HG02981 (cell line): Measurements from ENCODE around the gene RHBDD3.

Source experiments
- ATAC-seq: cut with Tn5 transposase; IDR thresholded peaks from one replicate; pipeline ENCODE4 v1.9.1; 2021; ENCODE audit warnings: mild to moderate bottlenecking, moderate library complexity; ENCODE audit not compliant: unreplicated experiment

The RHBDD3 gene

DNA sequence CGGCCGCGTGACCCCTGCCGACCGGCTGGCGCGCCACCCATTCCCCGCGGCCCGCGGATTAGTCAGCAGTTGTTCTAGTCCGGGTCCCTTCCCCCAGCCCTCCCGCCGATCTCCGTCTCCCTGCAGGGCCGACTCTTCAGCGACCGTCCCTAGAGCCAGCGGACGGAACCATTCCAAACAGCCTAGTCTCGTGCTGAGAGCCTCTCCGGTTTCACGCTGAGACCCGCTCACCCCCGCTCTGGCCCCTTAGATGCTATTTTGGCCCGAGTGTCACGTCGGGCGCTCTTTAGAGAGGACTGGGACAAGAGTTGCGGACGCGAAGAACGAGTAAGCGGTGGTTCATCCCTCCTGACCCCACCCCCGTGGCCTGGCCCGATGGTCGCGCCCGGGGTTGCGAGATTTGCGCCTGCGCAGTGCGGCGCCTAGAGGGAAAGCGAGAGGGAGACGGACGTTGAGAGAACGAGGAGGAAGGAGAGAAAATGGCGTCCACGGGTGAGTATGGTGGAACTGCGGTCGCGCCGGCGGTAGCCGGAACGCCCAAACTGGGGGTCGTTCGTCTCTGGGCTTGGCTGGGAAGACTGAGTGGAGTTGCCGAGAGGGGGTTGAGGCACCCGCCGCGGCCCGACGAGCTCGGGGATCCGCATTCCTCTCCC is at the start of gene RHBDD3, which contains the start of gene EWSR1:
RHBDD3 (minus strand) TSS at position 124 of the 653 bp plus-strand sequence. CDS start 2,355 bp downstream, outside the sequence.
EWSR1 (plus strand) TSS at position 411 of the 653 bp plus-strand sequence; CDS start at position 480, 69 bp downstream.
- peak; percentile 71 for ATAC-seq

DNA sequence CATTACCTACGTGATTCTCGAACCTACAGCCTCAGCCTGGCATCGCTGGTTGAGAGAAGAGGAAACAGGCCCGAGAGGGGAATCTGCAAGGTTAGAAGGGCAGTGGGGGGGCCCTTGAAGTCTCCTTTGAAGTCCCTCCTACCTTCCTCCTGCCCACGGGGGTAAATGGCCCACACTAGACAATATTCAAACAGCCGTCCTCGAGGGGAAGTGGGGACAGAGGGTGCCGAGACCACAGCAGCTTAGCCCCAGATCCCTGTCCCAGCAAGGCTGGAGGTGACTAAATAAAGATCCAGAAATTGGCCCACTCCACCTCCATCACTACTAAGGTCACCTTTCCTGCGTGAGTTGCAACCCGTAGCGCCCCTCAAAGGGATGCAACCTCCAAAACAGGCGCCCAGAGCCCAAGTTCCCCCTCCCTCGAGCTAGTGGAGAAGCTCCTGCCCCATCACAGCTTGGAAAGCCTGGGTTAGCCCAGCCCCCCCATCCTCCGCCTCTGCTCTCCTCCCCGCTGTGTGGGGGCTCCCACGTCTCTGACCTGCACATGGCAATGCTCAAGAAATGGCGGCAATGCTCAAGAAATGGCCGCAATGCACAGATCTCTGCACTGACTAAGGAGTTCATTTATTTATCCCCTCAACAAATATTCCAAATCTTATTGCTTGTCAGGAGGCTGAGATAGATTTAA is 48.5 kb upstream of the RHBDD3 start:
- no peak for ATAC-seq

DNA sequence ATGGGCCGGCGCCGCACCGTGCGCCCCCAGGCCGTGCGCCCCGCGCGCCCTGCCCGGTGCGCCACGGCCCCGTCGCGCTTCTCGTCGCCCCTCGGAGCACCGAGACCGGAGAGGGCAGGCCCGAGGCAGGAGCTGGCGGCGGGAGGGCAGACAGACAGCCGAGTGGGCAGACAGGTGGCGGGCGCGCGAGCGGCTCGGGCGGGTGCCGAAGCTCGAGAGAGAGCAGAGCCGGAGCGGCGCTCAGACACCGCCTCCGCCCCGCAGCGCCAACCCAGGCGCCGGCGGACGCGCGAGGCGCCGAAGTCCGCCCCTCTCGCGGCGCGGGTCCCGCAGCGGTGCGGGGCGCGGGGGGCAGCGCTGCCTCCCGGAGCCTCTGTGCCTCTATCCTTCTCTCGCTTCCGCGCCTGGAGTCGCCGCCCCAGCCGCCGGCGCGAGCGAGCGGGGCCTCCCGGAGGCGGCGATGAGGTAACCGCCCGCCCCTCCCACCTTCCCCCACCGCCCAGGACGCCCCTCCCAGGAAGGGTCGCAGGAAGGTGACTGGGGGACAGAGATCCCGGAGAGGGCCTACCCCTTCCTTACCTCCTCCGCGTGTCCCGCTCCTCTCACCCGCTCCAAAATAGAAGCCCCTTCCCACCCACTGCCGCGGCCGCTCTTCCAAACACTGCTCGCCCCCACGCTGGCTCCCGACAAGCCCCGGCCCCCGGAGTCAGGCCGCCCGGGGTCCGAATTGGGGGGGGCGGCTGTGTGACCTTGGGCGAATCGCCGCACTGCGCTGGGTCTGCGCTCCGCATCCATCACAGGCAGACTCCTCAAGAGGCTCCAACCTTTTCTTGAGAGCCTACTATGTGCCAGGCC is 47.7 kb upstream of the RHBDD3 start, which contains the start of gene RASL10A:
RASL10A (minus strand) TSS at position 412 of the 855 bp plus-strand sequence. CDS start 451 bp downstream, outside the sequence.
- no peak for ATAC-seq

DNA sequence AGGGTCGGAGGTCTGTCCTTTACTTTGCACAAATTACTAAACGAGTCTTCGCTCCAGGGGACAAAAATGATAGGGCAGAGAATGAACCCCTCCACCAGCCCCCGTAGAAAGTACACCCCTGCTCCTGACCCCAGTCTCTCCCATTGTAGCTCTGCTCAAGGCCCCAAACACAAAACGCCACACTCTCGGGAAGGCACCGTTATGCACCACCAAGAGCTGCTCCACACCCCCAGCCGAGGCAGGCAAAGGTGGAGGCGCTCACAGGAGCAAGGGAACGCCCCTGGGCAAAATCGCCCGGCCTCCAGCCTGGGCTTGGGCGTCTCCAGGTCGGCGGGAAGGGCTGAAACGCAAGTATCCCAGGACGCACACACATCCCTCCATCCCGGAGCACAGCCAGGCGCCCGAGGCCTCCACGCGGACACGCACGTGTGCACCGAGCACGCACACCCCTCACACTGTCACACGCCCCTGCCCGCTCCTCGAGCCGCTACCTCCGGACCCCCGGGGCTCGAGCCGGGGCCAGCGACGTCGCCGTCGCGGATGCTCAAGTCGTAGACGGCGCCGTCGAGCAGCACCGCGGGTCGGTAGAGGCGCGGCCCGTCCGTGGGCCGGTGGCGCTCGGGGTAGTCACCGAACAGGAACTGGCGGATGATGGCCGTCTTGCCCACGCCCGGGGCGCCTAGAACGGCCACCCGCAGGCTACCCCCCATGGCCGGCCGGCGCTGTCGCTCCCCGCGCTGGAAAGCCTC is 46.9 kb upstream of the RHBDD3 start:
- no peak for ATAC-seq

DNA sequence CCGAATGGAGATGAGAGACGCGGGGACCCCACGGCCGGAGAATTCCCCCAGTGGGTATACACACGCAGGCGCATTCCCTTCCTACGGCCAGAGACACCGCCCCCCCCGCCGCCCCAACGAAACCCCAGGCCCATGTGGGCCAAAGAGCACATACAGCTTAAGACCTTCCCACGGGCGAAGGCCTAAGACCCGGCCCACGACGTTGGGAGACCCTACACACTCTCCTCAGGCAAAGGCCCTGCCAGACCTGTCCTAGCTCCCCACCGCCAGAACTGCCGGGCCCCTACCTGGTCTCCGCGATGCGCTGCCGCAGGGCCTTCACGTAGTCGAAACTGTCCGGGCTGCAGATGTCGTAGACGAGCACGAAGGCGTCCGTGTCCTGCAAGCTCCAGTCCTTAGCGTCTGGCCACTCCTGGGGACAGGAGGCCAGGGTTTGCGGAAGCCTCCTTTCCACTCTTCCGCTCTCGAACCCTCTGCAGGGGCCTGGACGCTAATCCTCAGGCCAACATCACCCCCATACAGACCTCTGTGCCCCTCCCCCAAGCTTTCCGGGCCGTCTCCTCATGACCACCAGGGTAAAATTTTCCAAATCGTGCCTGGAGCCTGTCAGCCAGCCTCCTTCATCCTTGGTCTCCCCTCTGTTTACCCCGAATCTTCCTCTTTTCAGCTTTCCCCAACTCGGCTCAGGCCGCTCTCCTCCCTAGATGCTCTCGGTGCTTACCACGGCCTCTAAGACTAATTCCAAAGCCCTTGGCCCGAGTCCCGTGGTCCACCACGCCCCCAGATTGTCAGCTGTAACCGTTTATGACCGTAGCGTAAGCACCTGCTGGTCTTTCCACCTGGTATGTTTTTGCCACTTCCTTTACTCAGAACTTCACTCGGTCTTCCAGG is 46.0 kb upstream of the RHBDD3 start:
- ATAC-seq = no peak

DNA sequence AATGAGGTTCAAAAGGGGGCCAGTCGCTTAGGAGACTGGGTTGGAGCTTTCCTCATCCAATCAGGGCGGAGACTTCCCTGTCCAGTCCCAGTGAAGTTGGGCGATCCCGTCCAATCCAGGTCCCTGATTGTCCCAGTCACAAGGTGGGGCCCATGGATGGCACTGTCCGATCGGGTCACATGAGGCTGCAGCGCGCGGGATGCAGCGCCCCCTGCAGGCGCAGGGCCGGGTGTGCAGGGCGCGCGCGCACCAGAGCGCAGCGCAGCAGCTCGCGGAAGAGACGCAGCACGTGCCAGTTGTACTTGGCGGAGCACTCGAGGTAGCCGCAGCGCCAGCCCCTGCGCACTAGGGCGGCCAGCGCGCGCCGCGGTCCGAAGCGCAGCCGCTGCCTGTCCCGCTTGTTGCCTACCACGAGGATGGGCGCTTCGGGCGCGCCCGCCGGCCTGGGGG is 45.4 kb upstream of the RHBDD3 start:
- ATAC-seq = no peak

DNA sequence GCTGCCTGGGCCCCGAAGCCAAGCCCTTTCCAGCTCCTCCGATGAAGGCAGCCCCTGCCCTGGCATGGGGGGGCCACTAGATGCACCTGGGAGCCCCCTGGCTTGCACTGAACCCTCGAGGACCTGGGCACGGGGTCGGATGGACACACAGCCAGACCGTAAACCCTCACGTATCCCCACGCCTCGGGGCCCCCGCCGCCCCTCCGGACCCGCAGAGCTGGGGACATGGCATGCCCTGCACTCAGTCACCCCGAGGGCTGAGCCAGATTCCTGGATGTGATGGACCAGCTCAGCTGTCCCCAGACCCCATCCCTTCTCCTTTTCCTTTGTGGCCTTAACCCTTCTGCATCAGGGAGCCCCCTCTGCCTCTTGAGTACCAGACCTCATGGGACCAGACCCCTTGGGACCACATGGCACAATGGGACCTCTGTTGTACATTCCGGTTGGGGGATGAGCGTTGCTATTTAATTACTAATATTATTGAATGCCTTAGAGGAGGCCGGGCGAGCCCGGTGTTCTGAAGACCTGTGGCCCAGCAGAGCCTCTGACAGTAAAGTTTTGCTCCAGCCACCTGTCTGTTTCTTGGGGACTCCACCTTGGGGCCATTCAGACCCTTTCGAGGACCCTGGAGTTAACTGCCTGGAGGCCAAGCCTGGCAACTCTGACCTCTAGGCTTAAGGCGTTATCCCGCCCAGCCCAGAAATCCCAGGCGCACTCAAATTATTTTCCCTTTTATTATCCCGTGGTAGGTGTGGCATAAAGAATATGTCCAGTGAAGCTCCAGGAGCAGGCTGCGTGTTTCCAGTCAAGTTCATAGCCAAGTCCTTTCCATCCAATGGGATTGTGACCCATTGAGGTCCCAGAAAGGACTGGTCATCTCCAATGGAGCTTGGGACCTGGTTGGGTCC is 44.7 kb upstream of the RHBDD3 start:
- no peak for ATAC-seq

DNA sequence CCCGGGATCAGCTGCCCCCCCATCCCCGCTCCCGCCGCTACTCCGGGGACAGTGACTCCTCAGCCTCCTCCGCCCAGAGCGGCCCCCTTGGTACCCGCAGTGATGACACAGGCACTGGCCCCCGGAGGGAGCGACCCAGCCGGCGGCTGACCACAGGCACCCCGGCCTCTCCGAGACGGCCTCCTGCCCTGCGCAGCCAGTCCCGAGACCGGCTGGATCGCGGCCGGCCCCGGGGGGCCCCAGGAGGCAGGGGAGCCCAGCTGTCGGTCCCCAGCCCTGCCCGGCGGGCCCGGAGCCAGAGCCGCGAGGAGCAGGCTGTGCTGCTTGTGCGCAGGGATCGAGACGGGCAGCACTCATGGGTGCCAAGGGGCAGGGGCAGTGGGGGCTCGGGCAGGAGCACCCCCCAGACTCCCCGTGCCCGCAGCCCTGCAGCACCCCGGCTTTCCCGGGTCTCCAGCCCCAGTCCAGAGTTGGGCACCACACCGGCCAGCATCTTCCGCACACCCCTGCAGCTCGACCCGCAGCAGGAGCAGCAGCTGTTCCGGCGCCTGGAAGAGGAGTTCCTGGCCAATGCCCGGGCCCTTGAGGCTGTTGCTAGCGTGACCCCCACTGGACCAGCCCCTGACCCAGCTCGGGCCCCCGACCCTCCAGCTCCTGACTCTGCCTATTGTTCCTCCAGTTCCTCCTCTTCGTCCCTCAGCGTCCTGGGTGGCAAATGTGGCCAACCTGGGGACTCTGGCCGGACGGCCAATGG is 43.9 kb upstream of the RHBDD3 start:
- ATAC-seq = no peak

DNA sequence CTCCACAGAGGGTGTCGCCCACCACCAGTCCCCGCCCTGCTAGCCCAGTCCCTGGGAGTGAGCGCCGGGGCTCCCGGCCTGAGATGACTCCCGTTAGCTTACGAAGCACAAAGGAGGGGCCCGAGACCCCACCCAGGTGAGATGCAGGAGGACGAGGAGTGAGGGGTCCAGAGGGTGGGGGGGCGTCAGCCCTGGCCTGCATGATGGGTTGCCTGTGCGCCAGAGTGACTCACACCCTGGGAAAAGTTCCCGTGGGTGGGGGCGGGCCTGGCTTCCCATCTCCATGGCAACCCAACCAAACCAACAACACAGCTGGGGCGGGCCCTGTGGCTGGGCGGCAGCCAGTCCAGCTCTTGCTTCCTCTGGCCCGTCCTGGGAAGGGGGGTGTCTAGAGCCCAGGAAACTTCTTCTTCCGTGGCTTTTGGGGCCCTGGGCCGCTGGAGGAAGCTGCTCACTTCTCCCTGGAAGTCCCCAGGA is 43.1 kb upstream of the RHBDD3 start:
- no peak for ATAC-seq

DNA sequence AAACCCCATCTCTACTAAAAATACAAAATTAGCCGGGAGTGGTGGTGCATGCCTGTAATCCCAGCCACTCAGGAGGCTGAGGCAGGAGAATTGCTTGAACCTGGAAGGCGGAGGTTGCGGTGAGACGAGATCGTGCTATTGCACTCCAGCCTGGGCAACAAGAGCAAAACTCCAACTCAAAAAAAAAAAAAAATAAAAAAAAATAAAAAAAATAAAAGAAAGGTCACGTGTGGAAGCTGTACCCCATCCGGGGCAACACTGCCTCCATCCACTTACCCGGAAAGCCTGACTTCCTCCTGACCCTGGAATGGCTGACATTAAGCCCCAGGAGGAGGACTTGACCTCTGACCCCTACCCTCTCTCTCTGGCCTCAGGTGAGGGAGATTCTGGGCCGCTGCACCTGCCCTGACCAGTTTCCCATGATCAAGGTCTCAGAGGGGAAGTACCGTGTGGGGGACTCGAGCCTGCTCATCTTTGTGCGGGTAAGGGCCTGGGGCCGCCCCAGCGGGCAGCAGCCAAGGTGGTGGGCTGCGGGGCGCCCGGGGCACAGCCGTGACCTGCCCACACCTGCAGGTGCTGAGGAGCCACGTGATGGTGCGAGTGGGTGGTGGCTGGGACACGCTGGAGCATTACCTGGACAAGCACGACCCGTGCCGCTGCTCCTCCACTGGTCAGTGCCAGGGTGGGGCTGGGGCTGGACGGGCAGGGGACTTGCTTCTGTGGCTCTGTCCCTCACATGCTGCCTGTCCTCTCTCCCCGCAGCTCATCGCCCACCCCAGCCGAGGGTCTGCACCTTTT is 42.5 kb upstream of the RHBDD3 start:
- no peak for ATAC-seq

DNA sequence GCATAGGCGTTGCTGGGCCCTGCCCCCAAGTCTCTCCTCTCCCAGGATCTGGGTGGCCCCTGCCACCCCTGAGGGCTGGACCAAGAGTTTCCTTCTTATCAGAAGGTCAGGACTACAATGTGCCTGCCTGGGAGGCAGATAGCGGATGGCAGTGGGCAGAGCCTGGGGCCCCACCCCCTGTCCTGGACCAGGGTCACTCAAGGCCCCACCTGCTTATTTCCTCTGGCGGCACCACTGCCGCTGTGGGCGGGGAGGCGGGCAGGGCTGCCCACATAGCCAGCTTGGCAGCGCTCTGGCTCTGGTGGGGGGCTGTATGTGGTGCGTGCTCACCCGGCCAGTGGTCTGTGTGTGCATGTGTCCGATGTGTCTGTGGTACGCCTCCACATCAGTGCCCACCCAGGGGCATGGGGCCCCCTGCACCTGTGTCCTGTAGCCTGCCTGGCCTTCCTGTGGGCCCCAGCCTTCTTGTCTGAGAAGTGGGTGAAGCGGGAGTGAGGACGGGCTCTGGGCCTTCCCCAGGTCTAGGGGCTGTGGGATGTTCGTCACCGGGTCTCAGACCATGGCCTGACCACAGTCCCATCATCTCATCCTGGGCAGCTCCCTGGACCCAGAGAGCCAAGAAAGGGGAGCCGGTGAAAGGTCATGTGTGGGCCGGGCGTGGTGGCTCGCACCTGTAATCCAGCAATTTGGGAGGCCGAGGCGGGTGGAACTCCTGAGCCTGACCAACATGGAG is 41.7 kb upstream of the RHBDD3 start:
- no peak for ATAC-seq

DNA sequence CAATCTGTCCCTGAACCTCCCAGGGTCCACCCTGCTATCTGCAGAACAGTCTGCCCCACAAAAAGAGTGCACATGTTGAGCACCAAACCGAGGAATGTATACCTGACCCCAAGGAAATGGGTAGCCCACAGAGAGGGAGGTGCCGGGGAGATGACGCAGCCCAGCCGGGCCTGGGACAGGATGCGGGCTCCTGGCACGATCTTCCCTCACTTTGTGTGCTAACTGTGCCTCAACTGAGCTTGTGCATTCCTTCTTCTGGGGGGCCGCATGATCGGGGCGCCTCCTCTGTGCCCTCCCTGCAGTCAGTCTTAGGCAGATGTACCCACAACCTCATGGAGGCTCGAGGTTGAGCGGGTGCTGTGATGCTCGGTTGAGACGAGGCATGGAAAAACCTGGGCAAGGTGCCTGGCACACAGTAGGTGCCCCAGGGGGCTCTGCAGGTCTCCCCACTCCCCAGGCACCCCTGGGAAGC is 41.0 kb upstream of the RHBDD3 start:
- ATAC-seq = no peak

DNA sequence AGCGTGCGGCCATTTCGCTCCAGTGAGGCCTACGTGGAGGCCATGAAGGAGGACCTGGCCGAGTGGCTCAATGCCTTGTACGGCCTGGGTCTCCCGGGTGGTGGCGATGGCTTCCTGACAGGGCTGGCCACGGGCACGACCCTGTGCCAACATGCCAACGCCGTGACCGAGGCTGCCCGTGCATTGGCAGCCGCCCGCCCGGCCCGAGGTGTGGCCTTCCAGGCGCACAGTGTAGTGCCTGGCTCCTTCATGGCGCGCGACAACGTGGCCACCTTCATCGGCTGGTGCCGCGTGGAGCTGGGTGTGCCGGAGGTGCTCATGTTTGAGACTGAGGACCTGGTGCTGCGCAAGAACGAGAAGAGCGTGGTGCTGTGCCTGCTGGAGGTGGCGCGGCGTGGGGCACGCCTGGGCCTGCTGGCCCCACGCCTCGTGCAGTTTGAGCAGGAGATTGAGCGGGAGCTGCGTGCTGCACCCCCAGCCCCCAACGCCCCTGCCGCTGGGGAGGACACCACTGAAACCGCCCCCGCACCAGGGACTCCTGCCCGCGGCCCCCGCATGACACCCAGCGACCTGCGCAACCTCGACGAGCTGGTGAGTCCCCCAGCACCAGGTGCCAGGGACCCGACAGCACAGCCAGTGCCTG is 40.5 kb upstream of the RHBDD3 start:
- ATAC-seq = no peak

DNA sequence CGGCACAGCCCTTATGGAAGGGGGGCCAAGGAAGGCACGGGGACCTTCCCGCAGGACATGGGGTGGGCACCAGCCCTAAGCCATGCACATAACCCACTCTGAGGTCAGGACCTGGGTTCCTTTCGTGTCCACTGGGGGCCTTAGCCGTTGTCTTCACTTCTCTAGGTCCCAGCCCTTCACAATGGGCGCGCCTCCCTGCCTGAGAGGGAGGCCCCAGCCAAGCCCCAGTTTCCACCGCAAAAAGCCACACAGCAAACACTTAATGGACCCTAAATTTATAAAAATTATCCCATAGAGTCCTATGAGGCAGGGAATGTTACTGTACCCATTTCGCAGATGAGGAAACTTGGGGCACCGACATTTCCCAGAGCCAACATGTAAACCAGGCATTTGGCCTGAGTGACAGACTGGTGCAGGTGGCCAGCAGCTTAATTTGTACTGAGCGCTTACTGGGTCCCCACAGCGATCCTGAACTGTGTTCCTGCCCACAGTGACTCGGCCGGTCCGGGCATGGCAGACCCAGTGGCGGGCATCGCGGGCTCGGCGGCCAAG is 39.9 kb upstream of the RHBDD3 start:
- no peak for ATAC-seq

DNA sequence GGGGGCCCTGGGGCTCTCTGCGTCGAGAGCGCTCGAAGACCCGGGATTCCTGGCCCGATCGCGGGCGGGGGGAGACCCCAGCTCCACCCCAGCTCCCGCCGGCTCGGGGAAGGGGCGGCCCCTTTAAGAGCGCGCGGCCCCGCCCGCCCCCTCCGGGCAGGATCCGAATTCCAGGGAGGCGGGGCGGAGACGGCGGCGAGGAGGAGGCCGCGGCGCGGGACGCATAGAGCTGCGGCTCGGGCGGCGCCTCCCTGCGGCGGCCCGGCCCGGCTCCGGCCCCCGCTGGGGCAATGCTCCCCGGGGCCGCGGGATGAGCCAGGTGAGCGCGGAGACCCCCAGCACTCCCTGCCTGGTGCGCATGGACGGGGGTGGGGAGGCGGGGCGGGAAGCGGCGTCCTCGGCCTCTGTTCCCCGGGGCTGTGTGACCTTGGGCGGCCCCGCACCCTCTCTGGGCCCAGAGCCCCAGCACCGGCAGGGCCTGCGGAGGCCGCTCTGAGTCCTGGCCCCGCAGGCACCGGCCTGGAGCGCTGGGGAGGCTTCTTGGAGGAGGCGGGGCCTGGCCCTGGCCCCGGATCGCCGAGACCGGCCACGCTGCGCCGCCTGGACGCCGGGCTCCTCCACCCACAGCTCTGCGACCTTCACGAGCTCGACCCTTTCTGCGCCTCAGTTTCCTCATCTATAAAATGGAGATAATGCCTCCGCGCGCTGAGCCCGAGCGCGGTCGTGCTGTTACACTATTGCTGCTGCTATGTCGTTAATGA is 39.2 kb upstream of the RHBDD3 start:
- no peak for ATAC-seq
